ENCODE results near the gene CBLB. TPM values are rescaled to one million over a fixed set of nuclear protein-coding genes. Genes with fewer than 3 reads are reported as not detected.
"Not testable (repeated sequence)": the region's sequence is repeated elsewhere in the genome, so short reads cannot be mapped to it uniquely, and the experiment has no call there.

Gene CBLB
- total and polyA plus RNA-seq, 2 of the 4 experiments (the other 2 are of a cell fraction), result 10.1 to 20.1 TPM

DNA sequence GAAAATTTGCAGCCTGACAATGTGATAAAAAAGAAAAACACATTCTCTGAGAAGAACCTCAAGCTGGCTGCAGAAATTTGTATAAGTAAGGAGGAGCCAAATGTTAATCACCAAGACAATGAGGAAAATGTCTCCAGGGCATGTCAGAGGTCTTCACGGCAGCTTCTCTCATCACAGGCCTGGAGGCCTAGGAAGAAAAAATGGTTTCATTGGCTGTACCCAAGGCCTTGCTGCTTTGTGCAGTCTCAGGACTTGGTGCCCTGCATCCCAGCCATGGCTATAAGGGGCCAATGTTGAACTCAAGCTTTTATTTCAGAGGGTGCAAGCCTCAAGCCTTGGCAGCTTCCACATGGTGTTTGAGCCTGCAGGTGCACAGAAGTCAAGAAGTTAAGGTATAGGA, 106.6 kb downstream of the CBLB start:
- H3K14ac ChIP-seq (replicated peaks; ENCODE audit: low read depth, low read length); H4K8ac ChIP-seq (ENCODE audit: low read depth in 2 of 2, low read length in 2 of 2); H3K27me3 ChIP-seq (ENCODE audit: control insufficient read depth, insufficient read depth, low read length); H2AFZ ChIP-seq (replicated peaks; ENCODE audit: low read length, poor library complexity); H3K9ac ChIP-seq (ENCODE audit: low read depth, low read length); DNase-seq; ATAC-seq (ENCODE audit: low read depth); H3K4ac ChIP-seq (ENCODE audit: low read depth, low read length); H2AK5ac ChIP-seq (ENCODE audit: low read depth, low read length); BruUV-seq (replicated peaks); H2AK9ac ChIP-seq (replicated peaks; ENCODE audit: low read depth, low read length, poor library complexity); H2BK20ac ChIP-seq (ENCODE audit: low read depth, low read length); intact Hi-C loops (cut with micrococcal nuclease); H3K4me1 ChIP-seq (ENCODE audit: control insufficient read depth, insufficient read depth, low read length); H3K27ac ChIP-seq (ENCODE audit: insufficient read depth, low read length); H3K23ac ChIP-seq (ENCODE audit: low read depth, low read length); dilution Hi-C loops (cut with HindIII; ENCODE audit: low sequenced_read_pairs, unreplicated experiment); H3K79me1 ChIP-seq (ENCODE audit: low read depth in 1 of 2, low read length in 2 of 2); H2BK120ac ChIP-seq (ENCODE audit: low read depth, low read length); H4K20me1 ChIP-seq (ENCODE audit: insufficient read depth, low read length); H3K9me3 ChIP-seq (ENCODE audit: control insufficient read depth, insufficient read depth, low read length); in situ Hi-C loops (cut with MboI; ENCODE audit: low sequenced_read_pairs); H3K18ac ChIP-seq (ENCODE audit: low read depth, low read length); POLR2A ChIA-PET (ENCODE audit: unreplicated experiment); H4K91ac ChIP-seq (ENCODE audit: insufficient read depth, low read depth, low read length); H2BK15ac ChIP-seq (ENCODE audit: low read depth, low read length); H3K9me1 ChIP-seq (ENCODE audit: insufficient read depth, low read length); H3K4me3 ChIP-seq (ENCODE audit: insufficient read depth, low read depth, low read length); H4K5ac ChIP-seq (ENCODE audit: low read depth, low read length); H3K4me2 ChIP-seq (ENCODE audit: low read depth, low read length); H3K56ac ChIP-seq (ENCODE audit: extremely low read depth, insufficient read depth, low read length); H2BK5ac ChIP-seq (ENCODE audit: low read depth, low read length, poor library complexity, severe bottlenecking): not testable (repeated sequence)
- CTCF ChIA-PET, result interaction anchor here (0.6 kb wide), 1 partner anchor 581 kb away, joined by 3 read pairs; no protein-coding TSS in a partner anchor
- H3K36me3 ChIP-seq (ENCODE audit: control insufficient read depth, insufficient read depth, low read length), result peaks cover 11% of the 10 kb centered on the region
- WGBS, 2 experiments (ENCODE audit: extremely low coverage in 2 of 2, insufficient read length in 1 of 2), result no CpG with 5 or more reads among the region's 1 CpG
